Measurements from ENCODE around the gene WDR90.

DNA sequence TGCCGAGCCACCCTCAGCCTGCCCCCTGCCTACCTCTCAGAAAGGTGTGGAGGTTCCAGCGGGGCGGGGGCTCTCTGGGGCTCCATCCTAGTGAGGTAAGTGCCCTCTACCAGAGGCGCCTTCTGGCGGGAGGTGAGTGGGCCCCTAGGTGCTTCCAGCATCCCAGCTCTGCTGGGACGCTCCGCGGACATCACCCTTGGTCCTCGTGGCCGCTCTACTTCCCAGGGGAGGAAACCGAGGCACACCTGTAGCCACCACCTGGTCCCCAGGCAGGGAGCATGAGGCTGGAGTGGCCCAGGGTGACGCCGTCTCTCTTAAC is 6.2 kb upstream of the WDR90 start:
- TF ChIP-seq, protein P1, sequence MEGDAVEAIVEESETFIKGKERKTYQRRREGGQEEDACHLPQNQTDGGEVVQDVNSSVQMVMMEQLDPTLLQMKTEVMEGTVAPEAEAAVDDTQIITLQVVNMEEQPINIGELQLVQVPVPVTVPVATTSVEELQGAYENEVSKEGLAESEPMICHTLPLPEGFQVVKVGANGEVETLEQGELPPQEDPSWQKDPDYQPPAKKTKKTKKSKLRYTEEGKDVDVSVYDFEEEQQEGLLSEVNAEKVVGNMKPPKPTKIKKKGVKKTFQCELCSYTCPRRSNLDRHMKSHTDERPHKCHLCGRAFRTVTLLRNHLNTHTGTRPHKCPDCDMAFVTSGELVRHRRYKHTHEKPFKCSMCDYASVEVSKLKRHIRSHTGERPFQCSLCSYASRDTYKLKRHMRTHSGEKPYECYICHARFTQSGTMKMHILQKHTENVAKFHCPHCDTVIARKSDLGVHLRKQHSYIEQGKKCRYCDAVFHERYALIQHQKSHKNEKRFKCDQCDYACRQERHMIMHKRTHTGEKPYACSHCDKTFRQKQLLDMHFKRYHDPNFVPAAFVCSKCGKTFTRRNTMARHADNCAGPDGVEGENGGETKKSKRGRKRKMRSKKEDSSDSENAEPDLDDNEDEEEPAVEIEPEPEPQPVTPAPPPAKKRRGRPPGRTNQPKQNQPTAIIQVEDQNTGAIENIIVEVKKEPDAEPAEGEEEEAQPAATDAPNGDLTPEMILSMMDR (conservative IDR thresholded peaks at IDR 0.05; ENCODE audit: low read depth in 2 of 2): no peak
- TF ChIP-seq STAT1 (IDR thresholded peaks at IDR 0.05; ENCODE audit: unreplicated experiment) (no peak), POLR2AphosphoS5 (IDR thresholded peaks at IDR 0.05; ENCODE audit: low read depth) (no peak), EZH2phosphoT487 (IDR thresholded peaks at IDR 0.05; ENCODE audit: unreplicated experiment) (no peak), CREB1 (CRISPR knock-in tag; IDR thresholded peaks at IDR 0.05; ENCODE audit: low read depth) (no peak), ZNF331 (CRISPR knock-in tag; IDR thresholded peaks at IDR 0.05; ENCODE audit: low read depth) (no peak), NANOG (IDR thresholded peaks at IDR 0.05; ENCODE audit: borderline replicate concordance) (no peak), EZH2 (IDR thresholded peaks at IDR 0.05; ENCODE audit: low read depth, unreplicated experiment) (no peak), JUNB (IDR thresholded peaks at IDR 0.05; ENCODE audit: unreplicated experiment) (no peak)
- TF ChIP-seq, protein P2, sequence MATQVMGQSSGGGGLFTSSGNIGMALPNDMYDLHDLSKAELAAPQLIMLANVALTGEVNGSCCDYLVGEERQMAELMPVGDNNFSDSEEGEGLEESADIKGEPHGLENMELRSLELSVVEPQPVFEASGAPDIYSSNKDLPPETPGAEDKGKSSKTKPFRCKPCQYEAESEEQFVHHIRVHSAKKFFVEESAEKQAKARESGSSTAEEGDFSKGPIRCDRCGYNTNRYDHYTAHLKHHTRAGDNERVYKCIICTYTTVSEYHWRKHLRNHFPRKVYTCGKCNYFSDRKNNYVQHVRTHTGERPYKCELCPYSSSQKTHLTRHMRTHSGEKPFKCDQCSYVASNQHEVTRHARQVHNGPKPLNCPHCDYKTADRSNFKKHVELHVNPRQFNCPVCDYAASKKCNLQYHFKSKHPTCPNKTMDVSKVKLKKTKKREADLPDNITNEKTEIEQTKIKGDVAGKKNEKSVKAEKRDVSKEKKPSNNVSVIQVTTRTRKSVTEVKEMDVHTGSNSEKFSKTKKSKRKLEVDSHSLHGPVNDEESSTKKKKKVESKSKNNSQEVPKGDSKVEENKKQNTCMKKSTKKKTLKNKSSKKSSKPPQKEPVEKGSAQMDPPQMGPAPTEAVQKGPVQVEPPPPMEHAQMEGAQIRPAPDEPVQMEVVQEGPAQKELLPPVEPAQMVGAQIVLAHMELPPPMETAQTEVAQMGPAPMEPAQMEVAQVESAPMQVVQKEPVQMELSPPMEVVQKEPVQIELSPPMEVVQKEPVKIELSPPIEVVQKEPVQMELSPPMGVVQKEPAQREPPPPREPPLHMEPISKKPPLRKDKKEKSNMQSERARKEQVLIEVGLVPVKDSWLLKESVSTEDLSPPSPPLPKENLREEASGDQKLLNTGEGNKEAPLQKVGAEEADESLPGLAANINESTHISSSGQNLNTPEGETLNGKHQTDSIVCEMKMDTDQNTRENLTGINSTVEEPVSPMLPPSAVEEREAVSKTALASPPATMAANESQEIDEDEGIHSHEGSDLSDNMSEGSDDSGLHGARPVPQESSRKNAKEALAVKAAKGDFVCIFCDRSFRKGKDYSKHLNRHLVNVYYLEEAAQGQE (IDR thresholded peaks at IDR 0.05; ENCODE audit: unreplicated experiment): no peak
- TF ChIP-seq, protein P3, sequence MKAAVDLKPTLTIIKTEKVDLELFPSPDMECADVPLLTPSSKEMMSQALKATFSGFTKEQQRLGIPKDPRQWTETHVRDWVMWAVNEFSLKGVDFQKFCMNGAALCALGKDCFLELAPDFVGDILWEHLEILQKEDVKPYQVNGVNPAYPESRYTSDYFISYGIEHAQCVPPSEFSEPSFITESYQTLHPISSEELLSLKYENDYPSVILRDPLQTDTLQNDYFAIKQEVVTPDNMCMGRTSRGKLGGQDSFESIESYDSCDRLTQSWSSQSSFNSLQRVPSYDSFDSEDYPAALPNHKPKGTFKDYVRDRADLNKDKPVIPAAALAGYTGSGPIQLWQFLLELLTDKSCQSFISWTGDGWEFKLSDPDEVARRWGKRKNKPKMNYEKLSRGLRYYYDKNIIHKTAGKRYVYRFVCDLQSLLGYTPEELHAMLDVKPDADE (IDR thresholded peaks at IDR 0.05): no peak
- TF ChIP-seq, protein P4, sequence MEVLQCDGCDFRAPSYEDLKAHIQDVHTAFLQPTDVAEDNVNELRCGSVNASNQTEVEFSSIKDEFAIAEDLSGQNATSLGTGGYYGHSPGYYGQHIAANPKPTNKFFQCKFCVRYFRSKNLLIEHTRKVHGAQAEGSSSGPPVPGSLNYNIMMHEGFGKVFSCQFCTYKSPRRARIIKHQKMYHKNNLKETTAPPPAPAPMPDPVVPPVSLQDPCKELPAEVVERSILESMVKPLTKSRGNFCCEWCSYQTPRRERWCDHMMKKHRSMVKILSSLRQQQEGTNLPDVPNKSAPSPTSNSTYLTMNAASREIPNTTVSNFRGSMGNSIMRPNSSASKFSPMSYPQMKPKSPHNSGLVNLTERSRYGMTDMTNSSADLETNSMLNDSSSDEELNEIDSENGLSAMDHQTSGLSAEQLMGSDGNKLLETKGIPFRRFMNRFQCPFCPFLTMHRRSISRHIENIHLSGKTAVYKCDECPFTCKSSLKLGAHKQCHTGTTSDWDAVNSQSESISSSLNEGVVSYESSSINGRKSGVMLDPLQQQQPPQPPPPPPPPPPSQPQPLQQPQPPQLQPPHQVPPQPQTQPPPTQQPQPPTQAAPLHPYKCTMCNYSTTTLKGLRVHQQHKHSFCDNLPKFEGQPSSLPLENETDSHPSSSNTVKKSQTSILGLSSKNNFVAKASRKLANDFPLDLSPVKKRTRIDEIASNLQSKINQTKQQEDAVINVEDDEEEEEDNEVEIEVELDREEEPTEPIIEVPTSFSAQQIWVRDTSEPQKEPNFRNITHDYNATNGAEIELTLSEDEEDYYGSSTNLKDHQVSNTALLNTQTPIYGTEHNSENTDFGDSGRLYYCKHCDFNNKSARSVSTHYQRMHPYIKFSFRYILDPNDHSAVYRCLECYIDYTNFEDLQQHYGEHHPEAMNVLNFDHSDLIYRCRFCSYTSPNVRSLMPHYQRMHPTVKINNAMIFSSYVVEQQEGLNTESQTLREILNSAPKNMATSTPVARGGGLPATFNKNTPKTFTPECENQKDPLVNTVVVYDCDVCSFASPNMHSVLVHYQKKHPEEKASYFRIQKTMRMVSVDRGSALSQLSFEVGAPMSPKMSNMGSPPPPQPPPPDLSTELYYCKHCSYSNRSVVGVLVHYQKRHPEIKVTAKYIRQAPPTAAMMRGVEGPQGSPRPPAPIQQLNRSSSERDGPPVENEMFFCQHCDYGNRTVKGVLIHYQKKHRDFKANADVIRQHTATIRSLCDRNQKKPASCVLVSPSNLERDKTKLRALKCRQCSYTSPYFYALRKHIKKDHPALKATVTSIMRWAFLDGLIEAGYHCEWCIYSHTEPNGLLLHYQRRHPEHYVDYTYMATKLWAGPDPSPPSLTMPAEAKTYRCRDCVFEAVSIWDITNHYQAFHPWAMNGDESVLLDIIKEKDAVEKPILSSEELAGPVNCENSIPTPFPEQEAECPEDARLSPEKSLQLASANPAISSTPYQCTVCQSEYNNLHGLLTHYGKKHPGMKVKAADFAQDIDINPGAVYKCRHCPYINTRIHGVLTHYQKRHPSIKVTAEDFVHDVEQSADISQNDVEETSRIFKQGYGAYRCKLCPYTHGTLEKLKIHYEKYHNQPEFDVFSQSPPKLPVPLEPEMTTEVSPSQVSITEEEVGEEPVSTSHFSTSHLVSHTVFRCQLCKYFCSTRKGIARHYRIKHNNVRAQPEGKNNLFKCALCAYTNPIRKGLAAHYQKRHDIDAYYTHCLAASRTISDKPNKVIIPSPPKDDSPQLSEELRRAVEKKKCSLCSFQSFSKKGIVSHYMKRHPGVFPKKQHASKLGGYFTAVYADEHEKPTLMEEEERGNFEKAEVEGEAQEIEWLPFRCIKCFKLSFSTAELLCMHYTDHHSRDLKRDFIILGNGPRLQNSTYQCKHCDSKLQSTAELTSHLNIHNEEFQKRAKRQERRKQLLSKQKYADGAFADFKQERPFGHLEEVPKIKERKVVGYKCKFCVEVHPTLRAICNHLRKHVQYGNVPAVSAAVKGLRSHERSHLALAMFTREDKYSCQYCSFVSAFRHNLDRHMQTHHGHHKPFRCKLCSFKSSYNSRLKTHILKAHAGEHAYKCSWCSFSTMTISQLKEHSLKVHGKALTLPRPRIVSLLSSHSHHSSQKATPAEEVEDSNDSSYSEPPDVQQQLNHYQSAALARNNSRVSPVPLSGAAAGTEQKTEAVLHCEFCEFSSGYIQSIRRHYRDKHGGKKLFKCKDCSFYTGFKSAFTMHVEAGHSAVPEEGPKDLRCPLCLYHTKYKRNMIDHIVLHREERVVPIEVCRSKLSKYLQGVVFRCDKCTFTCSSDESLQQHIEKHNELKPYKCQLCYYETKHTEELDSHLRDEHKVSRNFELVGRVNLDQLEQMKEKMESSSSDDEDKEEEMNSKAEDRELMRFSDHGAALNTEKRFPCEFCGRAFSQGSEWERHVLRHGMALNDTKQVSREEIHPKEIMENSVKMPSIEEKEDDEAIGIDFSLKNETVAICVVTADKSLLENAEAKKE (CRISPR knock-in tag; IDR thresholded peaks at IDR 0.05): no peak
